NB4 (cell line): ENCODE measurements around the gene PTTG2.

Source experiments
- DNase-seq: peaks from one replicate; pipeline ENCODE4 v3.0.0; 2010; ENCODE audit warnings: low read depth
- H3K4me3 ChIP-seq: one replicate; pipeline ENCODE4 v1.5.1; 2011; ENCODE audit warnings: mild to moderate bottlenecking, low read depth, low read length, moderate library complexity
- MAX ChIP-seq: IDR thresholded peaks from 2 replicates; pipeline ENCODE4 v1.6.1; 2011; ENCODE audit warnings: low read depth, low read length
- MYC ChIP-seq: IDR thresholded peaks from 2 replicates; pipeline ENCODE4 v1.6.1; 2011; ENCODE audit warnings: low read depth, low read length
- POLR2A ChIP-seq: IDR thresholded peaks from 2 replicates; pipeline ENCODE4 v1.6.1; 2011; ENCODE audit warnings: mild to moderate bottlenecking; ENCODE audit not compliant: insufficient read length; ENCODE audit errors: extremely low read depth
- TF ChIP-seq, protein P1 (sequence below): IDR thresholded peaks from one replicate; pipeline ENCODE4 v1.5.1; 2012; ENCODE audit warnings: low read depth, low read length

Gene PTTG2

DNA sequence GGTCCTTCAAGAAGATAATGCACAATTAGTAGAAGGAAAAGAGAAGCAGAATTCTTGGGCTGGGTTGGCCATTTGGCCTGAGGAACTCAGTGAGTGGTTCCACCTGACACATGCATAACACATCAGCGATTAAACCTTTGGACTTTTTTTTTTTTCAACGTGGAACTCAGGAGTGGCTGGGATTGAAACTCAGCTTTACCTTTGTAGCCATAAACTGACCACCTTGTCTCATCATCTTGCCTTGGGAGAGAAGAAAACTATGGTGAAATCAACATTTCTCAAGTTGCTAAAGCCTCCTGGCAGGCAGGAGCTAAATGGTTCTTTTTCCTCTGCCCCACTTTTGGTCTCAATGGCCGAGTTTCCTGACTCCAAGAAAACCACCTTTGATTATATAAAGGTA, 16.3 kb downstream of the PTTG2 start:
- no peak for DNase-seq
- TF ChIP-seq MAX: no peak
- TF ChIP-seq MYC: no peak
- no peak for TF ChIP-seq POLR2A
- TF ChIP-seq, protein P1, sequence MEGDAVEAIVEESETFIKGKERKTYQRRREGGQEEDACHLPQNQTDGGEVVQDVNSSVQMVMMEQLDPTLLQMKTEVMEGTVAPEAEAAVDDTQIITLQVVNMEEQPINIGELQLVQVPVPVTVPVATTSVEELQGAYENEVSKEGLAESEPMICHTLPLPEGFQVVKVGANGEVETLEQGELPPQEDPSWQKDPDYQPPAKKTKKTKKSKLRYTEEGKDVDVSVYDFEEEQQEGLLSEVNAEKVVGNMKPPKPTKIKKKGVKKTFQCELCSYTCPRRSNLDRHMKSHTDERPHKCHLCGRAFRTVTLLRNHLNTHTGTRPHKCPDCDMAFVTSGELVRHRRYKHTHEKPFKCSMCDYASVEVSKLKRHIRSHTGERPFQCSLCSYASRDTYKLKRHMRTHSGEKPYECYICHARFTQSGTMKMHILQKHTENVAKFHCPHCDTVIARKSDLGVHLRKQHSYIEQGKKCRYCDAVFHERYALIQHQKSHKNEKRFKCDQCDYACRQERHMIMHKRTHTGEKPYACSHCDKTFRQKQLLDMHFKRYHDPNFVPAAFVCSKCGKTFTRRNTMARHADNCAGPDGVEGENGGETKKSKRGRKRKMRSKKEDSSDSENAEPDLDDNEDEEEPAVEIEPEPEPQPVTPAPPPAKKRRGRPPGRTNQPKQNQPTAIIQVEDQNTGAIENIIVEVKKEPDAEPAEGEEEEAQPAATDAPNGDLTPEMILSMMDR: no peak
- H3K4me3 ChIP-seq: peak overlapping the region; percentile 57

DNA sequence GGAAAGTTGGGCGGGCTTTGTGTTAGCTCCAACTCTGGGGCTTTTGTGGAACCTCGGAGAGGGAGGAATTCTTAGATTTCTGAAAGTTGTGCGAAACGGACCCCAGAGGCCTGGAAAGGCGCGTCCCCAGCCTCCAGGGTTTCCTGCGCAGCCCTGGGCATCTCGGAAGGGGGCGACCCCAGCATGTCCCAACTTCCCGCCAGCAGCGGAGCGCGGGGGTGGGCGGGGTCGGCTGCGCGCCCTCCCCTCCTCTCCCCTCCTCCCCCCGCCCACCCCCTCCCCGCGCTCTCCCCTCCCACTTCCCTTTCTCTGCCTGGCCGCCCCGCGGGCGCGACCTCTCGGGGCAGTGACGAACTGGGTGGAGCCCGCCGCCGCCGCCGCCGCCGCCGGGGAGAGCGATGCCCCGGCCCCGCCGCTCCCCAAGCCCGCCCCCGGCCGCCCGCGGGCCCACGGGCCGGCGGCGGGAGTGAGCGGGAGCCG, 16.8 kb downstream of the PTTG2 start:
- DNase-seq: peak; percentile 94
- peak; percentile 36; the same call in 1 of the 2 replicates for TF ChIP-seq MYC
- TF ChIP-seq POLR2A: peak; percentile 44
- TF ChIP-seq MAX: no peak
- TF ChIP-seq, protein P1: no peak
- peak overlapping the region; percentile 94 for H3K4me3 ChIP-seq

DNA sequence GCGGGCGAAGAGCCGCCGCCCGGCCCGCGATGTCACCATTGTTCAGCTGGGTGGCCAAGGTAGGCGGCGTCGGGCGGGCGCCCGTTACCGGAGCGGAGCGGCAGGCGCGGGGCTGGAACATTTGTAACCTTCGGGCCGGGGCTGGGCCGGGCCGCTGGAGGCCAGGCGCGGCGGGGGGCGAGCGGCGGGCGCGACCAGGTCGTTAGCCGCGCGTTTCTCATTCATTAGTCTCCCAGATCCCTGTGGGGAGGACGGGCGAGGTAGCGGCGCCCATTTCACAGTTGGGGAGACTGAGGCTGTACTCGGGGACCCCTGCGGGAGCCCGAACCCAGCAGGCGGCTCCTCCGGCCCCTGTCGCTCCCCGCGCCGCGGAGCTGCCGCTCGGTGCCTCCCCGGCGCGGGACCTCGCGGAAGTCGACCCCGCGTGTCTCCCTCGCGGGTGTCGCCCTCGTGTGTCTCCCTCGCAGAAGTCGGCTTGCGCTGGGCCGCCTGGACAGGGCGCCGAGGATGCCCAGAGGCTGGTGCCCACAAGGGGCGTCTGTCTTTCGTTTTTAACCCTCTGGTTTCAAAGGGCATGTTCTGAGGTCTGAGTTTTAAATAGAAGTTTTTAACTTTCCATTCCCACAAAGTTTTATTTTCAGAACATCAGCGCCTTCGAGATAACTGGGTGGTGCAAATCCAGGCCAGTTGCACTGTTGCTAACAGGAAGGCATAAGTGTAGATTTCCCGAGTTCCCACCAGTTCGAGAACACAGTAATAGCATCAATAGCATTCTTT, 17.5 kb downstream of the PTTG2 start:
- TF ChIP-seq, protein P1: peak; percentile 34
- TF ChIP-seq MYC (peak; percentile 62), POLR2A (no peak), MAX (peak; percentile 80)
- H3K4me3 ChIP-seq: peak overlapping the region; percentile 94
- DNase-seq: peak; percentile 85

GRCh38 chr4:37978248-37978924, 18.2 kb downstream of the PTTG2 start:
- TF ChIP-seq POLR2A (no peak), MYC (peak; percentile 58), MAX (peak; percentile 70)
- TF ChIP-seq, protein P1: no peak
- H3K4me3 ChIP-seq: peak overlapping the region; percentile 94
- DNase-seq: peak; percentile 86

GRCh38 chr4:37980246-37980645, 20.0 kb downstream of the PTTG2 start:
- no peak for TF ChIP-seq MYC
- DNase-seq: no peak
- no peak overlapping the region for H3K4me3 ChIP-seq

DNA sequence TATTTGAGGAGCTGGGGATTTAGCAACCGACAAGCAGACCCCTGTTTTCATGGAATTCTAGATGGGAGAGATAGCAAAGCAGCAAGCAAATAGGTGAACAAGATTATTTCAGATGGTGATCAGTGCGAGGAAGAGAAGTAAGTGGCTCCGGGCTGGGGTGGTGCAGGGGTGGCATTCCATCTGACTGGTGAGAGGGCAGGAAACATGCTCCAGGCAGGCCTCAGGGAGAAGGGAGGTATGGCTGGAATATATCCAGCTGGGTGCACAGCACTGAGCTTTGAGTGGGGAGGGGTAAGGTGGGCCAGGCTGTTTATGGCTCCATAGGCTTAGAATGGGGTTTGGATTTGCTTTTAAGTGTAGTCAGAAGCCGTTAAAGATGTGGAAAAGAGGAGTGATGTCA, 21.2 kb downstream of the PTTG2 start:
- TF ChIP-seq MYC: no peak
- TF ChIP-seq, protein P1: no peak
- TF ChIP-seq MAX: no peak
- no peak for TF ChIP-seq POLR2A
- DNase-seq: no peak
- H3K4me3 ChIP-seq: no peak overlapping the region
